ENCODE measurements around the gene CTDSP1.

DNA sequence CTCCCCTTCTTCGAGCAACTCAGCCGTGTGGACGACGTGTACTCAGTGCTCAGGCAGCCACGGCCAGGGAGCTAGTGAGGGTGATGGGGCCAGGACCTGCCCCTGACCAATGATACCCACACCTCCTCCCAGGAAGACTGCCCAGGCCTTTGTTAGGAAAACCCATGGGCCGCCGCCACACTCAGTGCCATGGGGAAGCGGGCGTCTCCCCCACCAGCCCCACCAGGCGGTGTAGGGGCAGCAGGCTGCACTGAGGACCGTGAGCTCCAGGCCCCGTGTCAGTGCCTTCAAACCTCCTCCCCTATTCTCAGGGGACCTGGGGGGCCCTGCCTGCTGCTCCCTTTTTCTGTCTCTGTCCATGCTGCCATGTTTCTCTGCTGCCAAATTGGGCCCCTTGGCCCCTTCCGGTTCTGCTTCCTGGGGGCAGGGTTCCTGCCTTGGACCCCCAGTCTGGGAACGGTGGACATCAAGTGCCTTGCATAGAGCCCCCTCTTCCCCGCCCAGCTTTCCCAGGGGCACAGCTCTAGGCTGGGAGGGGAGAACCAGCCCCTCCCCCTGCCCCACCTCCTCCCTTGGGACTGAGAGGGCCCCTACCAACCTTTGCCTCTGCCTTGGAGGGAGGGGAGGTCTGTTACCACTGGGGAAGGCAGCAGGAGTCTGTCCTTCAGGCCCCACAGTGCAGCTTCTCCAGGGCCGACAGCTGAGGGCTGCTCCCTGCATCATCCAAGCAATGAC is 4.8 kb downstream of the CTDSP1 start:
- TF ChIP-seq, protein P1, sequence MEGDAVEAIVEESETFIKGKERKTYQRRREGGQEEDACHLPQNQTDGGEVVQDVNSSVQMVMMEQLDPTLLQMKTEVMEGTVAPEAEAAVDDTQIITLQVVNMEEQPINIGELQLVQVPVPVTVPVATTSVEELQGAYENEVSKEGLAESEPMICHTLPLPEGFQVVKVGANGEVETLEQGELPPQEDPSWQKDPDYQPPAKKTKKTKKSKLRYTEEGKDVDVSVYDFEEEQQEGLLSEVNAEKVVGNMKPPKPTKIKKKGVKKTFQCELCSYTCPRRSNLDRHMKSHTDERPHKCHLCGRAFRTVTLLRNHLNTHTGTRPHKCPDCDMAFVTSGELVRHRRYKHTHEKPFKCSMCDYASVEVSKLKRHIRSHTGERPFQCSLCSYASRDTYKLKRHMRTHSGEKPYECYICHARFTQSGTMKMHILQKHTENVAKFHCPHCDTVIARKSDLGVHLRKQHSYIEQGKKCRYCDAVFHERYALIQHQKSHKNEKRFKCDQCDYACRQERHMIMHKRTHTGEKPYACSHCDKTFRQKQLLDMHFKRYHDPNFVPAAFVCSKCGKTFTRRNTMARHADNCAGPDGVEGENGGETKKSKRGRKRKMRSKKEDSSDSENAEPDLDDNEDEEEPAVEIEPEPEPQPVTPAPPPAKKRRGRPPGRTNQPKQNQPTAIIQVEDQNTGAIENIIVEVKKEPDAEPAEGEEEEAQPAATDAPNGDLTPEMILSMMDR (IDR thresholded peaks at IDR 0.05), result no peak
- TF ChIP-seq POLR2AphosphoS5 (IDR thresholded peaks at IDR 0.05; ENCODE audit: low read depth, low read length), result no peak
- no peak for TF ChIP-seq FOXJ3 (CRISPR knock-in tag; IDR thresholded peaks at IDR 0.05)
- TF ChIP-seq TAF1 (IDR thresholded peaks at IDR 0.05; ENCODE audit: borderline replicate concordance, low read depth, low read length), result no peak
- no peak for TF ChIP-seq RFX5 (IDR thresholded peaks at IDR 0.05; ENCODE audit: low read length)
